ENCODE results near the gene RELL2.

RELL2 gene

DNA sequence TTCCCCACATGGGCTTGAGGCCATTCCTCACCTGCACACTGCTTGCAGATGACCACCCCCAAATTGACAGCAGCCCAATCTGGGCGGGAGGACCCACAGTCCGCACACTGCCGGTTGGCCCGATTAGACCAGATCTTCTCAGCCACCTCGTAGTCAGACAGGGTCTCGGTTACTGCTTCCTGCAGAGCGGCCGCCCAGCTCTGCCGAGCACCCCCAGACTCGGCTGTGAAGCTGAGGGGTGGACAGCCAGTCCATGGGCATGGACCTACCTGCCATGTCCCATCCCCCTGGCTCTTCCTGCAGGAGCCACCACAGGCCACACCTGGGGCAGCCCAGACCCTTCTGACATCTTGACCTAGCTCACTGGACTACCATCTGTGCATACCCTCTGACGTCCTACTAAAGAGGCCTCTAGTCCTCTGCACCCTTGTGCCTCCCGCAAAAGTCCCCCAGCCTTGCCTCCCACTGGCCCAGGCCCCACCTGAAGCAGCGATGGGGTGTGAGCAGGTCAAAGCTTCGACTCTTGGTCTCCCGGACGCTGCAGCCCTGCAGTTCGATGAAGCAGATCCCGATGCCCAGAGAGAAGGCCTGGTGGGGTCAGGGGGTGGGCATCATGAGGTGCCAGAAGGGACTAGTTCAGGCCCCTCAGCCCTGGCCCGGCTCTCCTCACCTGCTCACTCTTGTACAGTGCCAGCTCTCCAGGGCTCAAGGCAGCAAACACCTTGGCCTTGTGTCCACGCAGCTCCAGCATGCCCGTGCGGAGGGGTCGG, 35.5 kb downstream of the RELL2 start:
- intact Hi-C loops (cut with DNase I), result no loop called here
- DNase-seq, result peak in 1 of 10 donors; percentile 79

DNA sequence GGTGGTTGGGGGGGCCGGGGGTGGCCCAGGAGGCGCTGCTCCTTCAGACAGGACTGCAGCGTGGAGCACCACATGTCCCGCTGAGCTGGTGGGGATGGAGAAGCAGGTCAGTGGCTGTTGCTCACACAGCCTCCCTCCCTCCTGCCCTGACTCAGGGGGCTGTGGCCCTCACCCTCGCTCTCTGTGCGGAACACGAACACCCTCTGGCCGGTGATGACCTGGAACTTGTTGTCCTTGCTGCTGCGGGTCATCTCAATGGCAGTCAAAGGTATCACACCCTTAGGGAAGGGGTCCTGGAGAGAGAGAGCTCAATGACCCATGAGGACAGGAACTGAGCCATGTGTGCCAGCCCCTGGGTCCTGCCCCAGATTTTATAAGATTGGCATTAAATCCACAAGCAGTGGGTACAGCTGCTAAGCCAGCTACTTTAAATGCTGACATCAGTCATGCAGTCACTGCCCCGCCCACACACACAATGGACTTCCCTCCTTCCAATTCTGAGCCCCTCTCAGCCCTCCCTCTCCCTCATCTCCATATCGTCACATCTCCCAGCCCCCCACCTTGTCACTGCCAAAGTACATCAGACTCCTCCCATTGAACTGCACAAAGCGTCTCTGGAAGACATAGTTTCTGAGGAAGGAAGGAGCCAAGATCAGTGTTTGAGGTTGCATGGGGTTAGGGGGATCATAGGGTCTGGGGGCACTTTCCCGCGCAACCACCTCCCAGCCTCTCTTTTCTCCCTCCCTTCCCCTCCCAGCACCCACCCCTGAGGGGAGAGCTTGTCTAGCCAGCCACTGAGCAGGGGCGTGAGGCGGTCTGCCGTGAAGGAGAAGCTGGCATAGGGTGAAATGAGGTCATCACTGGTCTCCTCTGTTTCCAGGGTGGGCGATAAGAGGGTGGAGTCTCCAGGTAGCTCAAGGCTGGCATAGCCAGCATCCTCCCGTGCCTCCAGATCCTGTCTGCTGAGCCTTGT, 36.3 kb downstream of the RELL2 start:
- intact Hi-C loops (cut with DNase I), result no loop called here
- DNase-seq, result peak in 3 of 10 donors; percentile 36 to 90 (median 79)

- DNase-seq, result peak in 1 of 10 donors; percentile 9
- intact Hi-C loops (cut with DNase I), result no loop called here
Observed at GRCh38 chr5:141674747-141675146, 38.0 kb downstream of the RELL2 start.

GRCh38 chr5:141675672-141676071, 38.9 kb downstream of the RELL2 start:
- intact Hi-C loops (cut with DNase I), result no loop called here
- DNase-seq, result no peak

- intact Hi-C loops (cut with DNase I), result no loop called here
- no peak for DNase-seq
Observed at GRCh38 chr5:141677415-141677814, 40.6 kb downstream of the RELL2 start.

- DNase-seq, result peak in 1 of 10 donors; percentile 80
- intact Hi-C loops (cut with DNase I), result no loop called here
Observed at GRCh38 chr5:141680178-141680577, 43.4 kb downstream of the RELL2 start.

- intact Hi-C loops (cut with DNase I), result no loop called here
- peak in 1 of 10 donors; percentile 75 for DNase-seq
Observed at GRCh38 chr5:141680751-141681201, 44.0 kb downstream of the RELL2 start.

DNA sequence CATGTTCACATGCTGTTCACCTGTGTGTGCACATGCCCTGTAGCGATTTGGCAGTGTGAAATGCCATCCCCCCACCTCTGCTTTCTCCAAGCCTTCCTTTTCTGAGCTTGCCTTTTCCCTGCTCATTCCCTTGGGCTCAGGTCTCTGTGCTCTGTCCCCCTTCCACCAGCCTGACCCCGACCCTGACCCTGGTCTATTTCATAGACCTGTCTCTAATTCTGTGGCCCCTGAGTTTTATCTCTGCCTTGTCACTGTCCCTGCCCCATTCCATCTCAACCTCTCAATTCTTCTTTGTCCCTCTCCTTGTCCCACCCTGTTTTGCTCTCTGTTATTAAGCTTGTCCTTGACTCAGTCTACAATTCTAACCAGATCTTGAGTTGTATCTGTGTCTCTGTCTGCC, 44.5 kb downstream of the RELL2 start:
- intact Hi-C loops (cut with DNase I), result no loop called here
- peak in 1 of 10 donors; percentile 67 for DNase-seq

DNA sequence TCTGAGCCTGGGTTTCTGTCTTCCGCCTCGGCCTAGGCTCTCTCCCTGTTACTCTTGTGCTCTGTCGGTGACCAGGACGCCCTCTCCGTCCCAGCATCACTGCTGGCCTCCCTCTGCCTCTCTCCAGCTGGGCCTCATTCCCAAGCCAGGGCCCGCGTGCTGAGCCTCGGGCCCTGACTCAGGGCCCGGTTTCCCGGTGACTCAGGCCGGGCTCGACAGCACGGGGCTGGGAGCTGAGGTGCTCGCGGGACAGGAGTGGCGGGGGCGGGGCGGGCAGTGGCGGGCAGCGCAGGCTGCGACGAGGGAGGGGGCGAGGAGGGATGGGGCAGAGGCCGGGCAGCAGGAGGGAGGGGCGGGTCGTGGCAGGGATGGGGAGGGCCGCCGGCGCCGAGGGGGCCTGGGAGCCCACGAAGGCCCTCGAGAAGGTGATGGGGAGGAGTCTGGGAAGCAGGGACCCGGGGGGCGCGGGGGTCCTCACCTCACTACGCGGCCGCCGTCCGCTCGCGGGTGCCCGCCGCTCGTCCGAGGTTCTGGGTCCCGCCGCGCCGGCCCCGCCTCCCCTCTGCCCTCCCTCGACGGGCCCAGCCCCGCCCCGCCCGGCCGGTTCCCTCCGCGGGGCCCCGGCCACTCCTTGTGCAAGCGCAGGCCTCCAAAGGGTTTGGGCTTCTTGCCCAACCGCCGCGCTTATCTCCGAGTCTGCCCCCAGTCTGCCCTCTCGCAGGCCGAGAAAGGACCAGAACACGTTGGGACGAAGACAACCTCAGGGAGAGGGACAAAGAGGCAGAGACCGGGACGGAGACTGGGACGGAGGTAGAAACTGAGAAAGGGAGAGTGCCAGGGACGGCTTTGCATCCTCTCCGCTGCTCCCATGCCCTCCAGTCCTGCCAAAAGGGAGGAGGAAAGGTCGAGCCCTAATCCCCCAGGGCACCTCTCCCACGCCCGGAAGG, 45.2 kb downstream of the RELL2 start, which contains the start of gene ARAP3:
Gene ARAP3, minus strand, starts transcription at position 536 of the 947 bp plus-strand sequence. CDS start 1,744 bp downstream, outside the sequence.
- intact Hi-C loops (cut with DNase I), result no loop called here
- peak in 3 of 10 donors; percentile 28 to 85 (median 47) for DNase-seq

DNA sequence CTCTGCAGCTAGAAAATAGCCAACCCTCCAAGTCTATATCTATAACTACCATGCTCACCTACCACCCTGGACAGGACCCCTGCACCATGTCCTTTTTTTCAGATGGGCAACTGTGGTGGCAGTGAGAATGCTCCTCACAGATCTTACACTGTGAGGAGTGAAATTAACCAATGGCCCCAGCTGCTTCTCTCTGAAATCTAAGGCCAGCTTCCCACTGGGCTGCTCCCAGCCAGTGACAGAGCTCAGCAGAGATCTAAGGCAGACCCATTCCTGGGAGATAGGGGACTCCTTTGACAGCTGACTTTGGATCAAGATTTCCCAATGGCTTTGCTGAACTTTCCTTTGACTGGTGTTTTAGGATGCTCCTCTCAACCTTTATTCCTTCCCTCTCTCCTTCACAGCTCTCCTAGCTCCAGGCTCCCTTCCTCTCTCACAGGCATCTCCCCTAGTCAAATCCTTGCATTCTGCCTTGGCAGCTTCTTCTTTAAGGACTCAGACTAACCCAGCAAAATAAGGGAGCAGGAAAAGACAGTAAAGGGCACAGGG, 46.9 kb downstream of the RELL2 start:
- DNase-seq, result peak in 1 of 10 donors; percentile 25
- intact Hi-C loops (cut with DNase I), result no loop called here

DNA sequence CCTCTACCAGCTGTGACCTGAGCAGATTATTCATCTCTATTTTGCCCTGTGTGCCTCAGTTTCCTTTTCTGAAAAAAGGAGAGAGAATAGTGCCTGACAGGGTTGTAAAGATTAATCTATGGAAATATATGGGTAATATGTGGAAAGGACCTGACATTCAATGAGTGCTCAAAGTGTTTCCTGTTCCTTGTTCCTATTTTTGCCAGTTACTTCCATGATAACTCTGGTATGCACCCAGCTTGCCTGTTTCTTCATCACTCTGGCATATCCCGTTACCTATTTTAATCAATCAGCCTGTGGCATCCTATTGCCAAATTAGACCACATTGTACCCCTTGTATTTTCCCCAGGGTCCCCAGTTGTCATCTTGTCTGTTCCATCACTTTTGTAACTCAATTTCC, 48.8 kb downstream of the RELL2 start:
- no peak for DNase-seq
- intact Hi-C loops (cut with DNase I), result no loop called here

GRCh38 chr5:141686648-141687416, 50.0 kb downstream of the RELL2 start:
- intact Hi-C loops (cut with DNase I), result no loop called here
- peak in 1 of 10 donors; percentile 20 for DNase-seq
